Erythroblast (primary cell): ENCODE data around the gene TMEM250.

Experiments
- DNase-seq, 2 experiments: peaks; one replicate each; lab custom pipeline; 2025; lab: John Stamatoyannopoulos, UW
- GATA1 ChIP-seq: IDR thresholded peaks from 2 replicates; pipeline ENCODE4 v1.6.1; 2011; ENCODE audit warnings: low read depth, mild to moderate bottlenecking, control low read depth, low read length, moderate library complexity
- POLR2A ChIP-seq: IDR thresholded peaks from 2 replicates; pipeline ENCODE4 v1.6.1; 2011; ENCODE audit warnings: mild to moderate bottlenecking, low read length

The TMEM250 gene

DNA sequence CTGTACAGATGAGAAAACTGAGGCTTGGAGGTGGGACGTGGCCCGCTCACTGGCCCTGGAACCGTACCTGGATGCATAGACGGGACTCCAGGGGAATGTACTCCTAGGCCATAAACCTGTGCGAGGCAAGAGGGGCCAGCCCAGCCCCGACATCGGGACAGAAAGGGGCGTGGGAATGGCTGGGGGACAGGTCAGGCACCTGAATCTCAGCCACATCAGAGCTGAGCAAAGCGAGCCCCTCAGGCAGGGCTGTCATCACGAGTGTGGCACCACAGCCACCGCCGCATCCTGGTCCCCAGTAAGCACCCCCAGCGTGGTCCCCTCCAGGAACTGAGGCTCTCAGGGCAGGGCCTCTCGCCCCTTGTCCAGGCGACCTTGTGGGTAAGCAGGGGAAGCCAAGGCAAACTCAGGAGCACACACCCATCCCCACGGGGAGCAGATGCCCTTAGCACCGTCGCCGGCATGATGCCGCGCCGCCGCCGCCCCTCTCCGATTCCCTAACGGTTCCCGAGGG lies 40.1 kb downstream of the TMEM250 start:
- TF ChIP-seq POLR2A, result no peak
- no peak for TF ChIP-seq GATA1
- DNase-seq, result no peak

DNA sequence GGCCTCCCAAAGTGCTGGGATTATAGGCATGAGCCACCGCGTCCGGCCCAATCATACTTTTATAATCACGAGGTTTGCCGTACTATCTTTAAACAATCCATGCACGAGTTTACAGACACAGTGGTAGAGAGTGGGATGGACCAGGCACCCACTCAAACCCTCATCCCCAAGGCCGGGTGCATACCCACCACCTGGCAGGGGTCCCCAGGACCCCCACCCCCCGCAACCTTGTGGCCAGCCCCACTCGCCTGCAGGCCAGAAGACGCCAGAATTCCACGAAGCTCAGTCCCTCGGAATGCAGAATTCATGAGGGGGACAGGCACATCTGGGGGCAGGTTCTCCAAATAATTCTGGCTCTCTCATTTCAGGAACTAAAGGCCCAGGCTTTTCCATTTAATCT lies 40.7 kb downstream of the TMEM250 start:
- DNase-seq, result no peak
- TF ChIP-seq POLR2A (no peak), GATA1 (no peak)

DNA sequence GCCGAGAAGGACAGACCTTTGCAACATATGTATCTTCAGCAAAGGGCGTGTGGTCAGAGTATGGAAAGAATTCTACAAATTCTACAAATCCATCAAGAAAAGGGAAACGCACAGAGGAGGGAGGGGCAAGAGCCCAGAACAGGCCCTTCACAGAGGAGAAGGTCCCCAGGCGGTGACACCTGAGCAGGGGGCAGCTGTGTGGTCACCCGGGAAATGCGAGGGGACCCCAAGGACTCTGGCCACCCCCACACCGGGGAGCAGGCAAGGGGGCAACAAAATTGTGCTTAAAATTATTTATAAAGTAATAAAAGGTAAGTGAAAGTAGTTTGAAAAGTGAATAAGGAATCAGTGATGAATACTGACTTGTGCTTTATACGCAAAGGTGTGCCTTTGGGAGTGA lies 41.2 kb downstream of the TMEM250 start:
- DNase-seq, result no peak
- TF ChIP-seq GATA1 (no peak), POLR2A (no peak)

DNA sequence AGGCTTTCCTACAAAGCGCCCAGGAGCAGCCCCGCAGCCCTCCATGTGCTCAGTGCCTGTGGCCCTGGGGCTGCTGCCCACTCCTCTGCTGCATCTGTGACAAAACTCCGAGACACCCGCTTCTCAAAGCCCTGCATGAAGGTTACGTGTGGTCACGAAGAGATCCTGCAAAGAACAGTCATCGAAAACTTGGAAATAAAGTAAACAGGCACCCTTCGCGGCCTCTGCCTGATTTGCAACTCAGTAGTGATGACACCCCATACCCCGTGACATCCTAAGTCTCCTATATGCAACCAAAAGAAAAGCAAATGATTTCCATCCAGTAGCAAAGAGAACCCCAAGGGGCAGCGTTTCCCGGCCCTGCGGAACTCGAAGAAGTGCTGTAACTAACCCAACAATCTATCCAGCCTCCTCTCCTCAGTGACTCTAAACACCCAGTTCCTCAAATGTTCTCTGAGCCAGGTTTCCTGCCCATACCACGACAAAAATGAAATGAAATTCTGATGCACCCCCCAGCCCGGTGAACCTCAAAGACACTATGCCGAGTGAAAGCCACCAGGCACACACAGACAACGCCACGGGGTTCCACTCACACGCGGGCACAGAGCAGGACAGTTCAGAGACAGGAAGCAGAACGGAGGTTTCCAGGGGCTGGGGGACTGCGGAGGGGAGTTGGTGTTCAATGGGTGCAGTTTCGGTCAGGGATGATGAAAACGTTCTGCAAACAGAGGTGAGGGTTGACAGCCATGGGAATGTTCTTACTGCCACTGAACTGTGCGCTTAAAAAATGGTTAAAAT lies 42.6 kb downstream of the TMEM250 start:
- no peak for DNase-seq
- TF ChIP-seq POLR2A (no peak), GATA1 (no peak)

DNA sequence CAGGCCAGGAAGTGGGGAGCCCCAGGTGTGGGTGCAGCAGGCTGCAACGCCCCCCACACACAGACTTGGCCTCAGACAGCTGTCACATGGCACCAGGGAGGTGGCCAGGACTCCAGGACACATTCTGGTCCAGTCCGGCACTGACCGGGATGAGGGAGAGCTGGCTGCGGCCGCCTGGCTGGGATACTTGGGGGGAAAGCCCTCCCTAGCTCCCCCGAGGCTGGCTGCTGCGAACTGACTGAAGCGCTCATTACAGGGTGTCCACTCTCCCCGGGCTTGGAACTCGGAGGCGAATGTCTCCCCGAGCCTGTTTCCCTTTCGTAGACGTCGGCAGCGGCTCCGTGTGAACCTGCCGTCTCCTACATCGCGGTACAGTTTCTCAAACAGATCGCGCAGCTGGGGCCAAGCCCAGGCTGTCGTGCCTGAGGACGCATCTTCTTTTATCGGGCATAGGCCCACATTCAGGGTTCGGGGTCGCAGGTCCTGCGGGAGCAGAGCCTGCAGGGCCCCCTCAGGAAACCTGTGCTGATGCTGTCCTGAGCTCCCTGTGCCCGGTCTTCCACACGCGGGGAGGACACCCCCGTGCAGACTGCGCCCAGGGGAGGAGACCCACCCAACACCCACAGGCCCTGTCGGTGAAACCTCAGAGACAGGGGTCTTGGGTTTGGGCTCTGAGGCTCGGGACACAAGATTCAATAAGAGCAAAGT lies 43.4 kb downstream of the TMEM250 start:
- DNase-seq, result no peak
- TF ChIP-seq POLR2A, result no peak
- TF ChIP-seq GATA1, result no peak

DNA sequence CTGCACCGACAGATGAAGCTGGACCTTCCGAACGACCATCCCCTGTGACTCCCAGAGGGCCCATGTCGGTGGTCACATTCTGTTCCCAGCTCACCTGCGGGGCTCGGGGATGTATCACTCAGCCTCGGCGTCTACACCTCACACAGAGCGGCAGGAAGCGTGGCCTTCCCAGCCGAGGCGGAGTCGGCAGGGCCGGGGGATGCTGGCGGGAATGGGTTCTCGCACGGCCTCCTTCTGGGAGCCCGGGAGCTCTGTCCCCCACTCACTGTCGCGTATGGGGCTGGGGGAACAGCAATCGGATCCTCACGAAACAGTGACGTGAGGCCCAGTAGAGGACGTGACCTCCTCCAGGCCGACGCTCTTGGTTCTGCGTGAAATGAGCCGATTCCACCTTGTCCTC lies 44.0 kb downstream of the TMEM250 start:
- DNase-seq, result no peak
- TF ChIP-seq POLR2A (no peak), GATA1 (no peak)
